Amniotic epithelial cell (primary cell): ENCODE data around the gene RHOT2.

Source experiments
- DNase-seq: peaks from one replicate; pipeline ENCODE4 v3.0.0-alpha.2; 2010; ENCODE audit warnings: low read depth

RHOT2 gene

DNA sequence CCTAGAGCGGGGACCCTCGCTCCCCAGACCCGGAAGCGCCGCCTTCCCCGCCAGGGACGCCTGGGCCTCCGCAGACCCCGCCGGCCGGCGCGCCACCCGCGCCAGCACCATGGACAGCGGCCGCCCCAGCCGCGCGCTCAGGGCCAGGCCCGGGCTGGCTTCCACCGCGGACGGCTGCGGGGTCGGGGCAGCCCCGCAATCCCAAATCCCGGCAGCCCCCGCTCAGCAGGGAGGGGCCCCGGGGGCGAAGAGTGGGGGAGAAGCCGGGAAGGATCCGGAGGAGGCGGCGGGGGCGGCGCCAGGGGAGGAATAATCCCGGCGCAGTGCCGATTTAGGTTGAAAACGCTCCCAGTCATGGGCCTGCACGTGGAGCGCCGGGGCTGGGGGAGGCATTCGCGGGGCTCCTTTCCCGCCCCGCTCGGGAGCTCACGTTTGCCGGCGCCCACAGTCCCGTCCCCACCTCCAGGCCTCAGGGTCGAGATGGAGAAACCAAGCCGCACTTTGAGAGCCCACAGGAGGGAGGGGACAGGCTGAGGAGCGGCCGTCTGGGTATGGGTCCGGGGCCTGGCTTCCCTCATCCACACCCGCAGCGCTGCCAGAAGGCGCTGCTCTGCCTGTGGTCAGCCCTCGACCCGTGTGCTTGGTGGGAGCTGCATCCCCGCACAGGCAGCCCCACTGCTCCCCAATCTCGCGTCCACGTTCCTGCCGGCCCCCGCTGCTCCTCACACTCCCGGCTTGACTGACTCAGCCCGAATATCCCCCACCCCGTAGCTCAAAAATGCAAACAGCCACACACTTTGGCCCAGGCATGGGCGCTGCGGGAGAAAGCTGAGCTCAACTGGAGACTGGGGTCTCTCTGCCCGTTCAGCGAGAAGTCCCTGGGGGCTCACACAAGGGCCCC is 33.0 kb downstream of the RHOT2 start:
- DNase-seq: no peak

DNA sequence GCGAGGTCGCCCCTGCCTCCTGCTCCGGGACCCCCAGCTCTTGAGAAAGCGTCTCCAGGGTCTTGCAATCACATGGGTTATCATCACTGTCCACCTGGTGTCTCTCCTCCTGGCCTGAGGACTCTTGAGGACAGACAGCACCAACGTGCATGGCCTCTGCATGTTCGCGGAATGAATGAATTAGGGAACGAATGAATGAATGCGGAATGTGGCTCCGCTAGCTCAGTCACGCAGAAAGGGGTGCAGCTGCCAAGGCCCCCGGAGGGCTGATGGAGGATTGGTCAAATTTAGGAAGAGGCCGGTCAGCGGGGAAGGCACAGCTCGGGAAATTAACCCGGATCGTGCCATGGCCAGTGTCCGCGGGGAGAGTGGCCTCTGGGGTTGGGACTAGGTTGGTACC is 34.4 kb downstream of the RHOT2 start:
- no peak for DNase-seq

DNA sequence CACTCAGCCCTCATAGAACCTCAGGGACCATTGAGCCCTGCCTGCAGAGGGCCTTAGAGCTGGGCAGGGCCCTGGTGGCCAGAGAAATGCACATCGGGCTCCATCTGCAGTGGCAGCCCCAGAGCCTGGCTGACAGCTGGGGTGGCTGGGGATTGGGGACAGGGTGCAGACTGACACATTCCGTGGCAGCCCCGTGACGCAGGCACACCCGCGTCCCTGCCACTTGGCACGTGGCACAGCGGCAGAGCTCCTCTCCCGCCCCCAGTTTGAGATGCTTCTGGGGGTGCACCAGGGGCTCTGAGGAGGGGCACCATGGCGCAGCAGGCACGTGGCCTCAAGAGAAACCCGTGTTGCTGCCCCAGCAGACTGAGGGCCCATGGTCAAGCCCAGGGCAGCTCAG is 35.5 kb downstream of the RHOT2 start:
- no peak for DNase-seq

DNA sequence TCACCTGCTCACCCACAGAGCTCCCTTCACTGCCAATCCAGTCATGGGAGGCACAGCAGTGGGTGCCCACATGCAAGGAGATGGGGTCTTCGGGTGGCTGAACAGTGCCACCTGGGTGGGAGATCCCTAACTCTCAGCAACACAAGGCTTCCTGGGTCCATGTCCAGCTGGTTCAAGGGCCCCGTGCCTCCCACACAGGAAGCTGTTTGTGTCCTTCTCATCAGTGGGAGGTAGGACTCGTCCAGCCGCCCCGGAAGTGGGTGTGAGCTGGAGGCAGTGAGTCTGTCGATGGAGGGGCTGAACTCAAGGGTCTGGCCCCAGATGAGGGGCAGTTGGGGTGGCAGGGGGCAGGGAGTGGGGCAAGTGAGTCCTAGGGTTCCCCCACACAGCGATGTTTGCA is 36.1 kb downstream of the RHOT2 start:
- no peak for DNase-seq

DNA sequence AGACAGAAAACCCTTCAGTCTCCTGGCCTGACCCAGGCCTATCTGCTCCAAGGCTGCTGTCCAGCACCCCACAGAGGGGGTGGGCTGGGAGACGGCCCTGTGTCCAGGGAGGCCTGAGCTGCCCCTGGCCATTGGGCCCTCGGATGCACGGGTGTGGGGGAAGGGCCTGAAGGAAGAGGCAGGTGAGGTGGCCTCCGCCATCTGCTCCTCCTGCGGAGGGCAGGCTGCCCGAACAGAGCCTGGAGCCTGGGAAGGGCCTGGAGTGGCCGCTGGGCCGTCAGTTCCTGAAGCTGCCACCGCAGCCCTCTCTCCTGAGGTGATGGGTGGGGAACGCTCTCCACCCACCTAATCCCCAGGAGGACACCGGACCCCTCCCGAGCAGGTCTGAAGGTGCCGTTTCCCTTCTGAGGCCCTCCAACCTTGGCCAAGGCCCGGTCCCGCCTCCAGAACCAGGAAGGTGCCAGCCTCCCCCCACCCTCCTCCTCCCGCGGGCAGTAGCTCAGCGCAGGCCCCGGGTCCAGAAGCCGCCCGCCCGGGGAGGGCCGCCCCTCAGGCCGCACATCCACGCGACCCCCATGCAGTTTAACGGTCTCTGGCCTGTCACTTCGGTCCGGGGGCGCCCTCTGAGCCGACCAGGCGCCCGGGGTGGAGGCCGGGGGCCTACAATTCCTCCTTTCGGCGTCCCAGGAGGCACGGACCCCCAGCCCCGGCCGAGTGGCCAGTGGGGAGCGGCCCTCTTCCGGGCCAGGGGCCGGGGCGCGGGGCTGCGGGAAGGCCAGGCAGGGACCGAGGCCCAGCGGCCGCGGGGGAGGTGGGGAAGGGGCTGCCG is 36.8 kb downstream of the RHOT2 start:
- no peak for DNase-seq

DNA sequence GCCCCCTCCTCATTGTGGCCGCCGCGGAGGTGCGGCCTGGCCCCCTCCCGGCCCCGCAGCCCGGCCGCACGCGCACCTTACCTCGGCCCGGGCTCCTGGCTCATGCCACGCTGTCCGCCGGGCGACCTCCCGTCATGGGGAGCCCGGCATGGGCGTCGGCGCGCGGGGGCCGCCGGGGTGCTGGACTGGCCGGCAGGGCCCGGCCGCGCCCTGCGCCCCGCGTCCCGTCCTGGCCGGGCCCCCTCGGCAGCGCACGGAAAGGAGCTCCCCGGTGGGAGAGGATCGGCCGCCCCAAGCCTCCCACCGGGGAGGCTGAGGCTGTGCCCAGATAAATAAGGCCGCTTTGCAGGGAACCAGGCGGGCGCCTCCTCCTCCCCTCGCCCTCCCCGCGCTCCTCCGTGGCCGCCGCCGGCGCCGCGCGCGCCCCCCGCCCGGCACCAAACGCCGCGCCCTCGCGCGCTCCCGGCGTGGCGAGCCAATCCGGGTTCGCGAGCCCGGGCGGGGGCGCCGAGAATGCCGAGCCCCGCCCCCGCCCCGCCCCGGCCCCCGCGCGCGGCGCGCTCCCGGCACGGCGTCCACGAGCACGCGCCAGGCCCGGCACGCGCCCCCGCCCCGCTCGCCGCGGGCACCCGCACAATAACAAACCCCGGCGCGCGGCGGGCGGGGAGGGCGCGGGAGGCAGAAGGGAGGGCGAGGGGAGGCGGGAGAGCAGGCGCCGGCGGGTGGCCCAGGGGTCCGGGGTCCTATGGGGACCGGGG is 37.7 kb downstream of the RHOT2 start, which contains the start of gene FBXL16:
Gene FBXL16, minus strand, starts transcription at position 371 of the 758 bp plus-strand sequence. CDS start 8,396 bp downstream, outside the sequence.
- DNase-seq: no peak

DNA sequence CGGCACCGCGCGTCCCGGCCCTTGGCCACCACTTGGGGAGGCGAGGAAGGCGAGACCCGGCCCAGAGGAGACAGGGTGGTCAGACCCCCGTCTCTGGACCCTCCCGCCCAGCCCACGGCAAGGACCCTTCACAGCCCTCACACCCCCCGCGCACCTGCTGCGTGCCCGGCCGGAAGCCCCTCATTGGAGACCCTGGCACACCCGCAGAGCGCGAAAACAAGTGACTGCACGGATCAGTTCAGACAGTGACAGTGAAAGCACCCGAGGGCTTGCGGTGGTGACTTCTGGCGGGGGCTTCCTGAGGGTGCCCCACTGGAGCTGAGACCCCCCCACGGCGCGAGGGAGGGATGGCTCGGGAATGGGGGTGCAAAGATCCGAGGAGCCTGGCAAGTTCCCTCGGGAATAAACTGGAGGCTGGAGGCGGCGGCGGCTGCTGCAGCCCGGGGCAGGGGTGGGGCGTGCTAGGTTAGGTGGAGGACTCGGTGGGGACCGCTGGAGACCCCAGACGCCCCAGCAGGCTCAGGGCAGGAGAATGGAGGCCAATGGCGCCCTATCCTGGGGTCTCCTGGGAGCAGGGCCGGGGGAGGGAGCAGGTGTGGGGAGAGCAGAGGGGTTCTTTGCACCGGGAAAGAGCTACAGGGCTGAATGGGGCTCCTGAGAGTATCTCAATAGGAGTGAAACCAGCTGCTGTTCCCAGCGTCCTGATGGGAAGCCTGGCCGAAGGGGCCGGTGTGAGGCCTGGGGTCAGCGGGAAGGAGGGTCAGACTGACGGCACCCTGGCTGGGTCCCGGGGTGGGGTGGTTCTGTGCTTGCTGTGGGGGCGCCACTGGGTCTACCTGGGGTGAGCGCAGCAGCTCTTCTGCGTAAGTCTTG is 38.5 kb downstream of the RHOT2 start:
- DNase-seq: no peak

DNA sequence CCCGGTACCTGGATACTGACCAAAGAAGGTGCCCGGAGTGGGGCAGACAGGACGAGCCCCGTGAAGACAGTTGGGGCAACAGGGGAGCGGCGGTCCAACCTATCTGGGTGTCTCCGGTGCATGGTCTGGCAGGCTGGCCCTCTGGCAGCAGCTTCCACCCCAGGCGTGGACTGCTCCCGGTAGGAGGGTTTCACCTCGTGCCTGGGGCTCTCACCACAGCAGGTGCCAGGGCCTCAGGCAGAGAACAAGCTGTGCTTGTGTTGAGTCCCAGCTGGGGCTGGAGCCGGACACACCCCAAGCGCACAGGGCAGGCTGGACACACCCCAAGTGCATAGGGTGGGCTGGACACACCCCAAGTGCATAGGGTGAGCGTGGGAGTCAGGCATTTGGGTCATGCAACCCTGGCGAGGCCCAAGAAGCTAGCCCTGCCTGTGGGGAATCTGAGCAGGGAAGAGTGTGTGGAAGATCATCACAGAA is 39.2 kb downstream of the RHOT2 start:
- no peak for DNase-seq

DNA sequence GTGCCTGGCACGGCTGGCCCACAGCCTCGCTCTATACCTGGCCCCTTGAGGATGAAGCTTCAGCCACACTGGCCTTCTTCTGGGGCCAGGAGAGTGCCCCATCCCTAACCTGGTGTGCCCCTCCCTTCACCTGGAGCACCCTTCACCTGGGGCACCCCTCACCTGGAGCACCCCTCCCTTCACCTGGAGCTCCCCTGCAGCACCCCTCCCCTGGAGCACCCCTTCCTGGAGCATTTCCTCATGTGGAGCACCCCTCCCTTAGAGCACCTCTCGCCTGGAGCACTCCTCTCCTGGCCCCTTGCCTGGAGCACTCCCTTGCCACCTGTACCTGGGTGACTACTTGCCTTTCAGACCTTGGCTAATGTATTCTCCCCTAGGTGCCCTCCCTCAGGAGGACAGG is 40.1 kb downstream of the RHOT2 start:
- no peak for DNase-seq

DNA sequence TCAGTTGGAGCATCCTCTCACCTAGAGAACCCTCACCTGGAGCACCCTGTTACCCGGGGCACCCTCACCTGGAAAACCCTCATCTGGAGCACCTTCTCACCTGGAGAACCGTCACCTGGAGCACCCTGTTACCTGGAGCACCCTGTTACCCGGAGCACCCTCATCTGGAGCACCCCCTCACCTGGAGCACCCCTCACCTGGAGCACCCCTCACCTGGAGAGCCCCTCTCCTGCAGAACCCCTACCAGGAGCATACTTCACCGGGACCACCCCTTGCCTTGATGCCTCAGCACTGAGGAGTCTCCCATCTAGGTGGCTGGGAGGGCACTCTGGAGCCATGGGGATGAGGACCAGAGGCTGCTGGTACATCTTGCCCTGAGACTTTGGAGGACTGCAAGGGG is 41.0 kb downstream of the RHOT2 start:
- DNase-seq: no peak

DNA sequence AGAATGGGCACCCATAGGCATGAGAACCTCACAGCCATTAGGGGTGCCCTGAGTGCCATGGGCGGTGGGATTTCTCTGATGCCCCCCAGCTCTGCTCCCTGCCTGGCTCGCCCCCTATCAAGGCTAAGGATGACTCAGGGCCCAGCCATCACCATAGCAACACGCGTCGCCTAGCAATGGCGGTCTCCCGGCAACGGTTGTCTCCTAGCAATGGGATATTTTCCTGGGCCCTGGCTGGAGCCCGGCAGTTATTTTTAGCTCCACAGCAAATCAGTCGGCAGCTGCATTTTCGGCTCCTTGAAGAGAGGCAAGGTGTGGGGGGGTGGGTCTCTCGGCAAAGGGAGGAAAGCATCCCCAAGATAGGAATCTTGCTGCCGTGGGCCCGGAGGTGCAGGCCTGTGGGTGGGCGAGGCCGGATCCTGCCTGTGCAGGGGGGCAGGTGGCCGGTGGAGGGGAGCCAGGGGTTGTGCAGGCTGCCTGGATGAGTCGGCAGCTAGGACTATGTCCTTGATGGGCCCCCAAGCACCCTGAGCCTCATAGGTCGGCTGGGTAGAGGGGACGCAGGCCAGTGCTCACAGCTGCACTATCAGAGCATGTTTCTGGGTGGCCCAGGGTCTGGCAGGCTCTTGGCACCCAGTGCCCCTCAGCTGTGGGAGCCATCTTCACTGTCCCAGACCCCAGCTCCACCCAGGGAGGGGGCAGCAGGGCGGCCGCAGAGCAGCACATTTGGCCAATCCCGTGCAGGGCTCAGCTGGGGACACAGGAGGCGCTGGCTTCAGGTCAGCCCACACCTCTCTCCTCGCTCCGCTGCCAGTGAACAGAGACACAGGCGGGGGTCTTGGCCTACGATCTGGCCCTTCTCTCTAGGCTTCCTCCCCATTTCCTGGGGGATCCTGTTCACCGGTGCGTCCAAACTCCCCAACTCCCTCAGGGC is 41.9 kb downstream of the RHOT2 start:
- peak; percentile 78 for DNase-seq

DNA sequence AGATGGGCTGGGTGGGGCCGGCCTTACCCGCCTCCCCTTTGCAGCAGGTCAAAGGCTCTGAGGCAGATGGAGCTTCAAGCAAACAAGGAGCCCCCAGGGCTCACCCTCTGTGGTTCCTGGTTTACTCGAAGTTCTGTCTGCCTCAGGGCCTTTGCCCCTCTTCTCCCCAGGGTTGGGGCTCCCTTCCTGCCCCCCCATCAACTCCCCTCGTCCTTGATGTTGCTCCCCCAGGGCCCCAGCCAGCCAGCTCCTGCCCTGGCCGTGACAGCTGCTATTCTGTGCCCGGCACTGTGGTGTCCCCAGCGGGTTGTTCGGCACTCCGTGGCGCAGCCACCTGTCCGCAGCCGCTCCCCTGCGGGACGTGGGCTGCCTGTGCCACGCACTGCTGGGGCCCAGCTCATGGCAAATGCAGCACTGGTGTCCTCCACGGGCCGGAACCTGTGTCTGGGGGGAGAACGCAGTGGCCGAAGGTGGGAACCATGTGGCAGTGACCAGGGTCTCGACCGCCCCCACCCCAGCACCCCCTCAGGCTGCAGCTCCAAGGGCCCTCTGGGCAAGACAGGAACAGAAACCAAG is 42.7 kb downstream of the RHOT2 start:
- no peak for DNase-seq

DNA sequence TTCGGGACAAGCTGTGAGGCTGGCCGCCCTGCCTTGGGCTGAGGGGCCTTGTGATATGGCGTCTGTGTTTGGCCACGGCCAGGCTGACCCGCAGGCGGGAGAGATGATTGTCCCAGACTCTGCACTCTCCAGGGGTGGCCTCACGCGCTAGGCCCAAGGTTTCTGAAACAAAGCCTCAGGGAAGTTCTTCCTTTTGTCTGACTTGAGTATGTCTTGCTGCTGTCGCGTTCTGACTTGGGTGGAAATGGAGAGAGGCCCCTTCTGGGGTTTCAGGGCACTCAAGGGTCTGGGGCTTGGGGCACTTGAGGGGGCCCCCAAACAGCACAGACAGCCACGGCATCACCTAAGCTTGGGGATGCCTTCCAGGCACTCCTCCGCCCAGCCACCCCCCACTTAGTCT is 43.2 kb downstream of the RHOT2 start:
- DNase-seq: no peak

DNA sequence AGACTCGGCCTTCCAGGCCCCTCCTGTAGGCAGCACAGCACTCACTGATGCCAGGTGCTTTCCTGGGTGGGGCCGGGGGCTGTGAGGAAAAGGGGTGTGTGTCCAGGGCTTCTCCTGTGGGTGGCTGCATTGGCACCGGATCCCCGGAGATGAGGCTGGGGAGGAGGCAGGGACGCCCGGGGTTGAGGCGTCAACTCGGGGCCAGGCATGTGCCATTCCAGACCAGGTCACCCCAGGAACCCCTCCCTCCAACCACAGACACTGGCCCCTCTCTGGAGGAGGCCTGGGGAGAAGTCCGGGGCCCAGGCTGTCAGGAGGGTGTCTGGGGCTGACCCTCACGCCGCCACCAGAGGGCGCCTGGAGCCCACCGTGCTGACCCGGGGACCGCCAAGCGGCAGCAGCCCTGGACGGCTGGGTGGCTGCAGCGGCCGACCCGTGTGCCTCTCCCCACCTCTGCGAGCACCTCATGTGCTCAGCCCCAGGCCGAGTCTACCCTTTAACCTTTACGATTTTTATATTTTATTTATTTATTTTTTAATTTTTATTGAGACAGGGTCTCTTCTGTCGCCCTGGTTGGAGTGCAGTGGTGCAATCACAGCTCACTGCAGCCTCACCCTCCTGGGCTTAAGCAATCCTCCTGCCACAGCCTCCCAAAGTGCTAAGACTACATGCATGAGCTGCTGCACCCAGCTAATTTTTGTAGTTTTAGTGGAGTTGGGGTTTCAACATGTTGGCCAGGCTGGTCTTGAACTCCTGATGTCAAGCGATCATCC is 43.8 kb downstream of the RHOT2 start:
- DNase-seq: peak; percentile 42

DNA sequence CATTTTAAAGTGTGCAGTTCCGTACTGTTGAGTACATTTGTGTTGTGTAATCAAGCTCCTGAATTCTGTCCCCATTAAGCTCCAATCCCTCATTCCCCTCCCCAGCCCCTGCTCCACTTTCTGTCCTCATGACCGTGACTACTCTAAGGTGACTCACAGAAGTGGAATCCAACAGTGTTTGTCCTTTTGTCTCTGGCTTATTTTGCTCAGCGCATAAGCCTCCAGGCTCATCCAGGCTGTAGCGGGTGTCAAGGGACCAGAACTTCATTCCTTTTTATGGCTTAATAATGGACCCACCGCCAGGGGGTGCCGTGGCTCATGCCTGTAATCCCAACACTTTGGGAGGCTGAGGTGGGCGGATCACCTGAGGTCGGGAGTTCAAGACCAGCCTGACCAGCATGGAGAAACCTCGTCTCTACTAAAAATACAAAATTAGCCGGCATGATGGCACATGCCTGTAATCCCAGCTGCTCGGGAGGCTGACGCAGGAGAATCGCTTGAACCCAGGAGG is 44.9 kb downstream of the RHOT2 start:
- peak; percentile 95 for DNase-seq

DNA sequence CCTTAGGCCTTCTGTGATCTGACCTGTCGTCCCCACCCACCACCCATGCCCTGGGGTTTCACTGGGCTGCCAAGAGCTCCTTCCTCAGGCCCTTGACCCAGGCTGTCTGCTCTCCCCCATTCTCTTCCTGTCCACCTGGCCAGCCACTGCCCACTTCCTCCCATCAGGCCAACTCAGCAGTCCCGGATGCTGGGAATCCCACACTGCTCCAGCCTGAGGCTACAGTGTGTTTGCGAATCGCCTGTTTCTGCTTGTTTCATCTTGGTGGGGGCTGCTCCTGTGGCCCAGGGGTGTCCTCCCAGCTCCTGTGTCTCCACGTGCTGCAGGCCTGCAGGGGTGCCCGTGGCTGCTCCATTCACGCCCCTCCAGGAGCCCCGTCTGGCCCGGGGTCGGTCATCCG is 46.1 kb downstream of the RHOT2 start:
- DNase-seq: no peak

DNA sequence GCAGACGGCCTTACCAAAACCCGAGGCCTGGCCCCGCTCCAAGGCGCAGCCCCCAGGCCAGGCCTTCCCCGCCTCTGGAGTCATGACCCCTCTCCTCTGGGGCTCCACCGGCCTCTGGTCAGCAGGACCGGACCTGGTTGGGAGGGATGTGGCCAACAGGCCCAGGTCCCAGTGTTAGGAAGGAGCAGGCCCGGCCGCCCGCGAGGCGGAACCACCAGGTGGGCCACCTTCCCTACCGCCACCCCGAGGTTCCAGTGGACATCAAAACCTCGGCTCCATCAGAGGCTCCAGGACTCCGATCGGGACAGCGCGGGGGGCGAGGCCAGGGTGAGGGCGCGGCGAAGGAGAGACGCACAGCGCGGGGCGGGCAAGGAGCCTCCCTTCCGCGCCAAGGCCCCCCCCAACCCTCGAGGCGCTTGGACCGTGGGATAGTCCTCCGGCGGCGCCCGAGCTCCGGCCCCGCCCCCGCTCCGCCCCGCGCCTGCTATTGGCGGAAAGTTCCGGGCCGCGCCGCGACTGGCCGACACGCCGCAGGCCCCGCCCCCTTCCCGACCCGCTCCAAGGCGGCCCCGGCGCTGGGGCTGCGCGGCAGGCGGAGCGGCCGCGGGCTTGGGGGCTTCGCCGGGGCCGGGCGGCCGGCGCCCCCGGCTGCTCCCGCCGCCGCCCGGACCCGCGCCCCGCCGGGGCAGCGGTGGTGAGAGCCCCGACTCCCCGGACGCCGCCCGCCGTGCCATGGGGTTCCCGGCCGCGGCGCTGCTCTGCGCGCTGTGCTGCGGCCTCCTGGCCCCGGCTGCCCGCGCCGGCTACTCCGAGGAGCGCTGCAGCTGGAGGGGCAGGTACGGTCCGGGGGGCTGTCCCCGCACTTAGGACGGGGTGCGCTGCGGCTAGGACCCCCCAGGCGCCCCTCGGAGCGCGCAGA is 46.9 kb downstream of the RHOT2 start, which contains the start of gene METRN:
Gene METRN, plus strand, starts transcription at position 561 of the 919 bp plus-strand sequence. Its CDS starts 172 bp downstream, at position 733.
- DNase-seq: peak; percentile 74
